HG02870 (cell line): ENCODE results near the gene GARNL3.

Experiments used
- ATAC-seq: cut with Tn5 transposase; IDR thresholded peaks from one replicate; pipeline ENCODE4 v1.9.1; 2021; ENCODE audit warnings: mild to moderate bottlenecking, moderate library complexity; ENCODE audit not compliant: unreplicated experiment

GARNL3 gene

GRCh38 chr9:127399736-127400269 is 135.2 kb downstream of the GARNL3 start:
- no peak for ATAC-seq

GRCh38 chr9:127402401-127403090 is 138.0 kb downstream of the GARNL3 start:
- ATAC-seq = no peak

- no peak for ATAC-seq
Observed at GRCh38 chr9:127403507-127404192, 139.1 kb downstream of the GARNL3 start.

- ATAC-seq = no peak
Observed at GRCh38 chr9:127404631-127405030, 140.1 kb downstream of the GARNL3 start.

GRCh38 chr9:127405344-127406125 is 141.0 kb downstream of the GARNL3 start:
- no peak for ATAC-seq

- no peak for ATAC-seq
Observed at GRCh38 chr9:127406799-127407491, 142.4 kb downstream of the GARNL3 start.

- ATAC-seq = no peak
Observed at GRCh38 chr9:127407492-127407843, 142.9 kb downstream of the GARNL3 start.

GRCh38 chr9:127411122-127411521 is 146.5 kb downstream of the GARNL3 start:
- no peak for ATAC-seq

- no peak for ATAC-seq
Observed at GRCh38 chr9:127415141-127415540, 150.6 kb downstream of the GARNL3 start.

GRCh38 chr9:127415657-127416056 is 151.1 kb downstream of the GARNL3 start:
- no peak for ATAC-seq

- ATAC-seq = no peak
Observed at GRCh38 chr9:127417131-127418036, 152.8 kb downstream of the GARNL3 start.

GRCh38 chr9:127418037-127418471 is 153.5 kb downstream of the GARNL3 start:
- ATAC-seq = no peak

- ATAC-seq = no peak
Observed at GRCh38 chr9:127419348-127419747, 154.8 kb downstream of the GARNL3 start.

- ATAC-seq = no peak
Observed at GRCh38 chr9:127421057-127421456, 156.5 kb downstream of the GARNL3 start.

- ATAC-seq = no peak
Observed at GRCh38 chr9:127422133-127422782, 157.7 kb downstream of the GARNL3 start.

GRCh38 chr9:127422787-127423186 is 158.2 kb downstream of the GARNL3 start:
- ATAC-seq = no peak

GRCh38 chr9:127423476-127423933 is 158.9 kb downstream of the GARNL3 start:
- ATAC-seq = no peak

- ATAC-seq = peak; percentile 71
Observed at GRCh38 chr9:127423934-127424675, 159.5 kb downstream of the GARNL3 start, which contains the start of gene ZNF79. Gene ZNF79 (plus strand): TSS chr9:127424382. CDS start chr9:127424788, 406 bp downstream.

GRCh38 chr9:127424676-127424999 is 160.1 kb downstream of the GARNL3 start:
- ATAC-seq = peak; percentile 22
